Activated CD4-positive, CD25-positive, alpha-beta regulatory T cell (primary cell): ENCODE results near the gene MAGED1.

ENCODE experiments used
- DNase-seq, 4 experiments: peaks; one replicate each; lab custom pipeline; 2025; lab: John Stamatoyannopoulos, UW

The MAGED1 gene

DNA sequence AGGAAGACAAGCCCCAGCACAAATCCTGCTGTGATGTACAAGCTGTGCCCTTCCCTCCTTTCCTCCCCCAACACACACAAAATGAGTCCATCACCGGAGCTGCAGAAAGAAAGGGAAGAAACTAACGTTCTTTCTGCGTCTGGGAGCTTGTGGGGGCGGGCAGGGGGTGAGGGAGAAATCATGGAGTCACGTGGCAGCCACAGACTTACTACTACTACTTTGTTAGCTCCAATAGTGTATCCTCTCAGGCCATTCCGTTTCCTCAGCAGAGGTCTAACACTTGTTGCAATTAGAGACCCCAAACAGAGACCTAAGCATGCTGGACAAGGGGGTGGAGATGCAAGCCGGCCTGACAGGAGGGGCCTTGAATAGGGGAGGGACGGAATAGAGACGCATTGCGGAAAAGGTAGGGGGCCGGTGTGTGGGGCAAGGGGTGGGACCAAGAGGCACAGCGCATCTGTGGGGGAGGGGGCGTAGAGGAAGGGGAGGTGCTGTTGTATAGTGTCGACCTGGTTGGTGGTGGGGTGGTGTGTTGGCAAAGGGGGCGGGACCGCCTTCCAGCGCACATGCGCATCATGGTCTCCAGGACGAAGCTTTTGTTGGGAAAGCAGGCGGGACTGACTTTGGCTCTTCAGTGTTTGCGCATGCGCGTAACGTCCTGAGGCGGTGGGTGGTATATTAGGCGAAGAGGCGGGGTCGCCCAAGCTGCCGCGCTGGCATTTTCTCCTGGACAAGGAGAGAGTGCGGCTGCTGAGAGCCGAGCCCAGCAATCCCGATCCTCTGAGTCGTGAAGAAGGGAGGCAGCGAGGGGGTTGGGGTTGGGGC is at the start of gene MAGED1:
TSS of gene MAGED1 (plus strand) at position 703 of the 825 bp plus-strand sequence. CDS start 682 bp downstream, outside the sequence.
- peak; percentile 17 to 38 (median 32) for DNase-seq

GRCh38 chrX:51847463-51847862 is 46.0 kb upstream of the MAGED1 start:
- DNase-seq: no peak

- DNase-seq: no peak
Observed at GRCh38 chrX:51851507-51852085, 41.8 kb upstream of the MAGED1 start.

DNA sequence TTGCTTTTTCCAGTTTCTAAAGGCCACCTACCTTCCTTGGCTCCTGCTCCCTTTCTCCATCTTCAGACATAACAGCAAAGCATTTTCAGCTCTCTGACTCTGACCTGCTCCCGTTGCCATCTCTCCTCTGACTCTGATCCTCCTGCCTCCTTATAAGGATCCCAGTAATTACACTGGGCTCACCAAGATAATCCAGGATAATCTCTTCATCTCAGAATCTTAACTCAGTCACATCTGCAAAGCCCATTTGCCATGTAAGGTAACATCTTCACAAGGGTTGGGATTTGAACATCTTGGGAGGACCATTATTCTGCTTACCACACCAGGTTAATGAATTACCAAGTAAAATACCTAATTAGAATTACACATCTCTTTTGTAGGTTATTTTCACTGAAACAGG is 41.3 kb upstream of the MAGED1 start:
- DNase-seq: no peak

GRCh38 chrX:51852621-51853020 is 40.8 kb upstream of the MAGED1 start:
- no peak for DNase-seq

- DNase-seq: no peak
Observed at GRCh38 chrX:51853251-51853650, 40.2 kb upstream of the MAGED1 start.

- DNase-seq: no peak
Observed at GRCh38 chrX:51855698-51856097, 37.7 kb upstream of the MAGED1 start.

- no peak for DNase-seq
Observed at GRCh38 chrX:51857159-51857733, 36.2 kb upstream of the MAGED1 start.

DNA sequence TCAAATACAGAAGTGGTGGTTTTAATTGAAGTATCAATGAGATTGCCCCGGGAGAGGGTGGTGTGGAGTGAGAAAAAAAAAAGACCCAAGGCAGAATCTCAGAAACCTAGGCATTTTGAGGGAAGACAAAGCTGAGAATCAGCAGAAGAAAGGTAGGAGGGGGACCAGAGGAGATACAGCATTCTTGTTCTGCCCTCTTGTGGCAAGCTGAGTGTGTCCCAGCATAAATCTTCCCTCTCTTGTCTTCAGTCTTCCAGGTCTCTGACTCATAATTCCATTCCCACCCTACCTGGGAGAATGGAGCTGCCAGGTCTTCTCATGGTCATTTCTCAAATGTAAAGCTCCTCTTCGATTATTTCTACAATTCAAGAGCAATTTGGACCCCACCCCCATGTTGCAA is 32.7 kb upstream of the MAGED1 start:
- no peak for DNase-seq

DNA sequence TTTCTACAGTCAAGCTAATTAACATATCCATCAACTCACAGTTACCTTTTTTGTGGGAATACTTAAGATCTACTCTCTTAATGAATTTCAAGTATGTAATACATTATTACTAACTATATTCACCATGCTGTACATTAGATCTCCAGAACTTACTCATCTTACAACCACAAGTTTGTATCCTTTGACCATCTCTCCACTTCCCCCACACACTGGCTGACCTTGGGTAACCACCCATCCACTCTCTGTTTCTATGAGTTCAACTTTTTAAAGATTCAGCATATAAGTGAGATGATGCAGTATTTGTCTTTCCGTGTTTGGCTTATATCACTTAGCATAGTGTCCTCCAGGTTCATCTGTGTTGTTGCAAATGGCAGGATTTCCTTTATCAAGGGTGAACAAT is 30.5 kb upstream of the MAGED1 start:
- DNase-seq: no peak

GRCh38 chrX:51866210-51866609 is 27.2 kb upstream of the MAGED1 start:
- DNase-seq: no peak

DNA sequence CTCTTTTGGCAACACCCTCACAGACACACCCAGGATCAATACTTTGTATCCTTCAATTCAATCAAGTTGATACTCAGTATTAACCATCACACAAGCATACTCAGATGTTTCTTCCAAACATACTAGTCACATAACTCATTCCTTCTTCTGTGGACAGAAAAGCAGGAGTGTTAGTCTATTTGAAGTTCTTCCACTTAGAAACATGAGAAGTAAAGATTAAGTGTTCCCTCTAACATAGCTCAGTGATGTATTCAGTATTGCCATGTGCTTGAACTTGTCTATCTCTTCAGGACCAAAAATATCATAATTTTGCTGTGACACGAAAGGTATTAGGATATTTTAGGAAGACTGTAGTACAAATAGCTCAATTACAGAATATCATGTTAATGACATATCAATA is 25.8 kb upstream of the MAGED1 start:
- DNase-seq: no peak

DNA sequence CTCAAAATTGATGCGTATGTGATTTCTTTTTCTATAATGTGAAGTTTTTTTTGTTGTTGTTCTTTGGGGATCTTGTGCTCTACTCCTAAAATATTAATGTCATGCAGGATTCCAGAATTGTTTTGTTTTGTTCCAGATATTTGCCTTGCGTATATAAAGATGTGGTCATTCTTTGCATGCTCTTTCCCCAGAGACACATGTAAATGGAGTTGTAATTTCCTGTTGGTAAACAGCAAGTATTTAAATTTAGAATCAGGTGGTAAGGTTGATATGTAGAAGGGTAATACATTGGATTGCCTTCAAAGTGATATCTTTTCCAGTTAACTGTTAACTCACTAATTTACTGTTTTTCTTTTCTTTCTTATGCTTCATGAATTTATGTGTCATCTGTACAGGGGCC is 23.1 kb upstream of the MAGED1 start:
- DNase-seq: no peak

GRCh38 chrX:51874123-51874522 is 19.3 kb upstream of the MAGED1 start:
- DNase-seq: no peak

- DNase-seq: no peak
Observed at GRCh38 chrX:51876441-51876840, 17.0 kb upstream of the MAGED1 start.

- DNase-seq: no peak
Observed at GRCh38 chrX:51878056-51878455, 15.4 kb upstream of the MAGED1 start.

GRCh38 chrX:51889851-51890250 is 3.6 kb upstream of the MAGED1 start:
- DNase-seq: no peak

DNA sequence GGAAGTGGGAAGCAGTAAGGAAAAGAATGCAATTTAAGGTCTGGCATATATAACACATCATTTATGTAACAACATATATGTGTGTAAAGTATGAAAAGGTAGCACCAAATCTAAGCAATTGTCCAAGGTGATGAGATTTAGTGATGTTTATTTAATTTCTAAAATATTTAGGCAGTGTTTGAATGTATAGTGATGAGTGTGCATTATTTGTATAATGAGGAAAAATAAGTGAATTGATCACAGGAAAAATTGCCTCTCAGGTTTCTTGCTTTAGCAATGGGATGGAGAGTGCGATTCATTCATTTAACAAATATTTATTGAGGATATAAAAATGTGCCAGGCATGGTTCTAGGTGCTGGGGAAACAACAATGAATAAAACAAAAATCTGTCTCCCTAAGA is 2.2 kb upstream of the MAGED1 start:
- no peak for DNase-seq

GRCh38 chrX:51891821-51892551 is 1.4 kb upstream of the MAGED1 start:
- DNase-seq: no peak

DNA sequence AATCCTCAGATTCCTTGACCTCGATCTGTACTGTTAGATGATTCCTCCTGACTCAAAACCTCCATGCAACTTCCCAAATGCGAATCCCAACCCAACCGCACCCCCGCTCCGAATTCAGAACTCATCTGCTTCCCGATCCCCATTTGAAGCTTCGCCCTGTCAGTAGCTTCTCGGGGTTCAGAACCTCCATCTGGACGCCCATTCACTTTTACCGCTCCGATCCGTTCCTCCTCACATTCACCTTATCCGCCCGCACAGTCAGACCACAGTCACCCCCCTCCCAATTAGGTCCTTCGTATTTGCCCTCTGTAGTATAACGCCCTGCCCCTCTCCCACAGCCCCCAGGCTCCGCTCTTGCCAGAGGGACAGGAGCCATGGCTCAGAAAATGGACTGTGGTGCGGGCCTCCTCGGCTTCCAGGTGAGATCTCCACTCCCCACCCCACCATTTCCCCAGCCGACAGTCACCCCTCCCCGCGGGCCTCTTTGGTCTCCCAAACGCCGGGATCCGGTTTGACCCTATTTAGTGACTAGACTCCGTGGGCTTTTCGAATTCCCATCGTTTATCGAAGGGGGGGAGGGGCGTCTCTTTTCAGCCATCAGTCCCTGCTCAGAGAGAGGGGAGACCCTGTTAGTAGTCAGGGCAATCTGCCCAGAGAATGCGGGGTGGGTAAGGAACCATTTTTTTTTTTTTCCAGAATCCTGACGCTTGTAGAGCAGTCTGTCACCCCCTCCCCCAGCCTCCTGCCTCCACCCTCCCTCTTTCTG is 691 bp downstream of the MAGED1 start:
- no peak for DNase-seq

DNA sequence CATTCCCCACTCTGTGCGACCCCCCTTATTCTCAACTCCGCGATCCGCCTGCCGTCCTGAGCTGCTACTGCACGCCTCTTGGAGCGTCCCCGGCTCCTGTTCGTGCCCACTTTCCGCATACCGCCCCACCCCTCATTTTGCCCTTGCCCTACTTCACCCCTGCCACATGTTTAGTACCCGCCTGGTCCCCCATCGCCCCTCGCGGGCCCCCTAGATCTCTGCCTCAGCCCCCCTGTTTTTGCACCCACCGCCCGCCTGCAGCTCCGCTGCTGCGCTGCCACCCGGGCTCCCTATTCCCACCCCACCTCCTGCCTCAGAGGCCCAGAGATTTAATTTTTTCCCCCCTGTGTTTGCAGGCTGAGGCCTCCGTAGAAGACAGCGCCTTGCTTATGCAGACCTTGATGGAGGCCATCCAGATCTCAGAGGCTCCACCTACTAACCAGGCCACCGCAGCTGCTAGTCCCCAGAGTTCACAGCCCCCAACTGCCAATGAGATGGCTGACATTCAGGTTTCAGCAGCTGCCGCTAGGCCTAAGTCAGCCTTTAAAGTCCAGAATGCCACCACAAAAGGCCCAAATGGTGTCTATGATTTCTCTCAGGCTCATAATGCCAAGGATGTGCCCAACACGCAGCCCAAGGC is 1.4 kb downstream of the MAGED1 start:
- DNase-seq: no peak
